ENCODE results near the gene KCNK3.

DNA sequence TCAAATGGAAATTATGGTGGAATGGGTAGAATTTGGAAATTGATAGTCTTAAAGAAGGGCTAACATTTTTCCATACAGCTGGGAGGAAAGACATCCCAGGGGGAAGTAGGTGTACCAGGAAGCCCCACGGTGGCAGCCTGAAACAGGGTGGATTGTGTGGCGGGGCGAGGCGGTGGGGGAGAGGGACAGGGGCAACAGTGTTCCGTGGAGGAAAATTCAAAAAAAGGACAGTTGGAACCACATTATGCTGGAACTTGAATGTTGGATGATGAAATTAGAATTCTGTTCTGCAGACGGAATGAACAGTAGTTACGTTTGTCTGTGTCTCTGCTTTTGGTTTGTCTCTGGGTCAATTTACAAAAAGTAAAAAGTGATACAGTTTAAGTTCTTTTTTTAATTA lies 40.7 kb upstream of the KCNK3 start:
- TF ChIP-seq, protein P1, sequence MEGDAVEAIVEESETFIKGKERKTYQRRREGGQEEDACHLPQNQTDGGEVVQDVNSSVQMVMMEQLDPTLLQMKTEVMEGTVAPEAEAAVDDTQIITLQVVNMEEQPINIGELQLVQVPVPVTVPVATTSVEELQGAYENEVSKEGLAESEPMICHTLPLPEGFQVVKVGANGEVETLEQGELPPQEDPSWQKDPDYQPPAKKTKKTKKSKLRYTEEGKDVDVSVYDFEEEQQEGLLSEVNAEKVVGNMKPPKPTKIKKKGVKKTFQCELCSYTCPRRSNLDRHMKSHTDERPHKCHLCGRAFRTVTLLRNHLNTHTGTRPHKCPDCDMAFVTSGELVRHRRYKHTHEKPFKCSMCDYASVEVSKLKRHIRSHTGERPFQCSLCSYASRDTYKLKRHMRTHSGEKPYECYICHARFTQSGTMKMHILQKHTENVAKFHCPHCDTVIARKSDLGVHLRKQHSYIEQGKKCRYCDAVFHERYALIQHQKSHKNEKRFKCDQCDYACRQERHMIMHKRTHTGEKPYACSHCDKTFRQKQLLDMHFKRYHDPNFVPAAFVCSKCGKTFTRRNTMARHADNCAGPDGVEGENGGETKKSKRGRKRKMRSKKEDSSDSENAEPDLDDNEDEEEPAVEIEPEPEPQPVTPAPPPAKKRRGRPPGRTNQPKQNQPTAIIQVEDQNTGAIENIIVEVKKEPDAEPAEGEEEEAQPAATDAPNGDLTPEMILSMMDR (IDR thresholded peaks at IDR 0.05), result no peak
- no peak for TF ChIP-seq EZH2 (IDR thresholded peaks at IDR 0.05; ENCODE audit: borderline replicate concordance, insufficient read depth, low read depth, low read length, poor library complexity, severe bottlenecking)

Measured in B cell (primary cell).